ENCODE data around the gene OPA3. TPM values are rescaled to one million over a fixed set of nuclear protein-coding genes. Genes with fewer than 3 reads are reported as not detected.

OPA3 gene
- total RNA-seq, 1 experiment from 2014 or later = 10.1 TPM

- TF ChIP-seq IRF1 (CRISPR knock-in tag; IDR thresholded peaks at IDR 0.05) (no peak), ZNF281 (CRISPR knock-in tag; IDR thresholded peaks at IDR 0.05) (no peak)
These were observed 80.7 kb downstream of the OPA3 start (continued) for GRCh38 chr19:45503909-45504308.

- H3K9me3 Mint-ChIP-seq = no peaks in the 10 kb centered on the region
- ATAC-seq = no peak
- peaks cover 25% of the 10 kb centered on the region for H3K27me3 Mint-ChIP-seq (ENCODE audit: low read depth)
- ChIA-PET CTCF (interaction anchor here (0.7 to 2.0 kb wide), 2 partner anchors 62 to 915 kb away, joined by 3 to 6 read pairs; no protein-coding TSS in a partner anchor), POLR2A (no interaction called here)
- no peak overlapping the region for H3K4me3 Mint-ChIP-seq
- no peak for DNase-seq (ENCODE audit: low spot score)
- no peak overlapping the region for H3K27ac Mint-ChIP-seq
- no peaks in the 10 kb centered on the region for H3K36me3 Mint-ChIP-seq
- peaks cover 47% of the 10 kb centered on the region for H3K4me1 Mint-ChIP-seq
- TF ChIP-seq KAT7 (CRISPR knock-in tag; IDR thresholded peaks at IDR 0.05; ENCODE audit: borderline replicate concordance) = no peak
- TF ChIP-seq ATF3 (CRISPR knock-in tag; conservative IDR thresholded peaks at IDR 0.05) = no peak
- TF ChIP-seq ZNF219 (CRISPR knock-in tag; IDR thresholded peaks at IDR 0.05; ENCODE audit: borderline replicate concordance) = no peak
- no peak for TF ChIP-seq ZNF232 (CRISPR knock-in tag; IDR thresholded peaks at IDR 0.05)
- TF ChIP-seq TP53 (CRISPR knock-in tag; IDR thresholded peaks at IDR 0.05) = no peak
- no peak for TF ChIP-seq ZNF416 (CRISPR knock-in tag; IDR thresholded peaks at IDR 0.05)
- TF ChIP-seq E2F1 (CRISPR knock-in tag; IDR thresholded peaks at IDR 0.05) = no peak
- no peak for TF ChIP-seq STAT6 (CRISPR knock-in tag; conservative IDR thresholded peaks at IDR 0.05; ENCODE audit: low read depth)
- no peak for TF ChIP-seq FOXP4 (CRISPR knock-in tag; IDR thresholded peaks at IDR 0.05)
- TF ChIP-seq ZNF317 (CRISPR knock-in tag; IDR thresholded peaks at IDR 0.05; ENCODE audit: borderline replicate concordance, low read depth) = no peak
- TF ChIP-seq ARID4B (CRISPR knock-in tag; IDR thresholded peaks at IDR 0.05; ENCODE audit: borderline replicate concordance) = no peak
- TF ChIP-seq ZNF396 (CRISPR knock-in tag; IDR thresholded peaks at IDR 0.05; ENCODE audit: borderline replicate concordance) = no peak
- TF ChIP-seq ZBTB43 (CRISPR knock-in tag; IDR thresholded peaks at IDR 0.05) = no peak
- no peak for TF ChIP-seq ZMAT4 (CRISPR knock-in tag; IDR thresholded peaks at IDR 0.05)
- TF ChIP-seq ZNF263 (CRISPR knock-in tag; IDR thresholded peaks at IDR 0.05; ENCODE audit: low read depth) = no peak
- no peak for TF ChIP-seq MYBL2 (CRISPR knock-in tag; IDR thresholded peaks at IDR 0.05)
- TF ChIP-seq ELF4 (CRISPR knock-in tag; IDR thresholded peaks at IDR 0.05; ENCODE audit: low read depth) = no peak
- no peak for TF ChIP-seq GRHL2 (CRISPR knock-in tag; IDR thresholded peaks at IDR 0.05; ENCODE audit: insufficient replicate concordance, severe bottlenecking)
These were observed 82.5 kb downstream of the OPA3 start for GRCh38 chr19:45502111-45502510.

Data from WTC11 (cell line).